Ishikawa (cell line): ENCODE results near the gene NLRP1.

Source experiments
- EP300 ChIP-seq: IDR thresholded peaks from 2 replicates; pipeline ENCODE4 v1.6.1; 2012; ENCODE audit warnings: borderline replicate concordance
- FOXM1 ChIP-seq: IDR thresholded peaks from 2 replicates; pipeline ENCODE4 v1.6.1; 2012; ENCODE audit warnings: low read depth, borderline replicate concordance
- MAX ChIP-seq: IDR thresholded peaks from 2 replicates; pipeline ENCODE4 v1.6.1; 2012
- RAD21 ChIP-seq: IDR thresholded peaks from 2 replicates; pipeline ENCODE4 v1.6.1; 2012; ENCODE audit warnings: low read depth
- REST ChIP-seq: IDR thresholded peaks from 2 replicates; pipeline ENCODE4 v1.6.1; 2012; ENCODE audit warnings: low read depth, mild to moderate bottlenecking
- TAF1 ChIP-seq: IDR thresholded peaks from 2 replicates; pipeline ENCODE4 v1.6.1; 2012; ENCODE audit warnings: low read depth, mild to moderate bottlenecking
- YY1 ChIP-seq: IDR thresholded peaks from 2 replicates; pipeline ENCODE4 v1.6.1; 2012; ENCODE audit warnings: low read depth

DNA sequence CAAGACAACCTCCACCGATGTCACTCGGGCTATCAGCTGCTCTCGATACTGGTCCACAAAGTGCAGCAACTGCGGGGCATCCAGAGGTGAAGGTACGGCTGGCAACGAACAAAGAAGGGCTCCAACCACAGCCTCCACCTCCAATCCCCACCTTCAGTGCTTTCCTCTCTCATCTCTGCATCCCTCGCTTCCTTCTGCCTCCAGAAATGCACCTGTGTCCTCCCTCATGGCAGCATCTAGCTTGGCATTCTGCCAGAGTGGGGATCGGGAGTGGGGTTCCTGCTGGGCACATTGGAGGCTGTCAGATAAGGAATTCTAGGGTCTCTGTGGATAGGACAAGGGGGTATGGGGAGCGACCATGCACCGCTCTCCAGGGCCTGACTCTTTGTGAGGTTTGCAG is 69.3 kb downstream of the NLRP1 start:
- TF ChIP-seq RAD21, result no peak
- no peak for TF ChIP-seq YY1
- no peak for TF ChIP-seq FOXM1
- TF ChIP-seq REST, result no peak
- TF ChIP-seq EP300, result no peak
- TF ChIP-seq TAF1, result no peak
- TF ChIP-seq MAX, result no peak
